H1 (cell line): ENCODE data around the gene RBMX. TPM values are rescaled to one million over a fixed set of nuclear protein-coding genes. Genes with fewer than 3 reads are reported as not detected.

Source experiments
- CEBPB ChIP-seq: IDR thresholded peaks from 2 replicates; pipeline ENCODE4 v1.6.1; 2012; ENCODE audit warnings: low read depth, low read length
- CREB1 ChIP-seq: IDR thresholded peaks from 2 replicates; pipeline ENCODE4 v1.6.1; 2012; ENCODE audit warnings: inconsistent platforms
- E2F6 ChIP-seq: IDR thresholded peaks from 2 replicates; pipeline ENCODE4 v1.6.1; 2012; ENCODE audit warnings: inconsistent platforms
- GABPA ChIP-seq: IDR thresholded peaks from 2 replicates; pipeline ENCODE4 v1.6.1; 2011; ENCODE audit warnings: mild to moderate bottlenecking, low read length, moderate library complexity, borderline replicate concordance; ENCODE audit not compliant: insufficient read depth
- KDM5A ChIP-seq: fragments of 200-600 bp; IDR thresholded peaks from 2 replicates; pipeline ENCODE4 v1.7.1; 2012; ENCODE audit warnings: mild to moderate bottlenecking, low read length, inconsistent platforms, mixed read lengths
- NRF1 ChIP-seq: IDR thresholded peaks from 2 replicates; pipeline ENCODE4 v1.6.1; 2011; ENCODE audit warnings: mild to moderate bottlenecking, low read depth, low read length, improper control_type of control experiment
- POLR2AphosphoS5 ChIP-seq: IDR thresholded peaks from 2 replicates; pipeline ENCODE4 v1.6.1; 2011; ENCODE audit warnings: low read depth, low read length
- SP4 ChIP-seq: IDR thresholded peaks from 2 replicates; pipeline ENCODE4 v1.6.1; 2012; ENCODE audit warnings: low read length, inconsistent platforms
- SRF ChIP-seq: IDR thresholded peaks from 2 replicates; pipeline ENCODE4 v1.6.1; 2011; ENCODE audit warnings: mild to moderate bottlenecking, low read depth, low read length, moderate library complexity
- USF2 ChIP-seq: IDR thresholded peaks from 2 replicates; pipeline ENCODE4 v1.6.1; 2011; ENCODE audit warnings: low read length, improper control_type of control experiment
- polyA plus RNA-seq, 7 experiments: library from polyadenylated mRNA; depleted of rRNA in 3 of 7; stranded (reverse) in 5 of 7; unstranded in 2 of 7; fragments of >200 nt in 5 of 7; fragments of 200-250 nt in 2 of 7; gene quantifications; 1 replicate in 5 of 7; 2 replicates in 1 of 7; 4 replicates in 1 of 7; pipeline versions ENCODE4 v1.2.1 to v1.2.3, GENCODE V29; 2011 to 2013; ENCODE audit warnings: missing spikeins in 2 of 7, mixed read lengths in 2 of 7
- total RNA-seq: library from RNA; stranded (reverse); fragmentation: NEBNext Ultra II Directional; extraction: Animal tissue kit (Norgen Biotek cat#: 25700); gene quantifications from 2 replicates; pipeline ENCODE4 v1.2.1, GENCODE V29; 2021
- TF ChIP-seq, protein P1 (sequence below): fragments of 300-600 bp; sonication (generic); IDR thresholded peaks from 2 replicates; pipeline ENCODE4 v1.7.1; 2012; ENCODE audit warnings: low read length, moderate library complexity, mild to moderate bottlenecking, inconsistent platforms; ENCODE audit not compliant: insufficient replicate concordance

The RBMX gene
- total and polyA plus RNA-seq, 2 of the 8 experiments (the other 6 are each of a cell fraction or from before 2014, with no cell fraction given): 213 to 476 TPM

DNA sequence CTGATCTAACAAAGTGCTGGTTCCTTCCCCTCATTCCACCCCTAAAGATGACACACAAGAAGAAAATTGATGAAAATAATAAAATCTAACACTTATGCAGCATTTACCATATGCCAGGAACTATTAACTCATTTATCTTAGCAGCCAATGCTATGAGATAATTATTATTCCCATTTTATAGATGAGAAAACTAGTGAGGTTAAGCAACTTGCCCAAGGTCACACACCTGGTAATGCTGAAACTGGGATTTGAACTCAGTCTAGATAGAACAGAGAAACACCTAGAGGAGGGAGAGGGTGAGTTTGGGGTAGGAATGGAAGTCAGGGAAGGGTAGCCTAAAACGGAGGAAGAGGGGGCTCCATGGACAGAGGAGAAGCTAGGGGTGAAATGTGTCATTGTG lies 18.6 kb downstream of the RBMX start (continued):
- TF ChIP-seq, protein P1, sequence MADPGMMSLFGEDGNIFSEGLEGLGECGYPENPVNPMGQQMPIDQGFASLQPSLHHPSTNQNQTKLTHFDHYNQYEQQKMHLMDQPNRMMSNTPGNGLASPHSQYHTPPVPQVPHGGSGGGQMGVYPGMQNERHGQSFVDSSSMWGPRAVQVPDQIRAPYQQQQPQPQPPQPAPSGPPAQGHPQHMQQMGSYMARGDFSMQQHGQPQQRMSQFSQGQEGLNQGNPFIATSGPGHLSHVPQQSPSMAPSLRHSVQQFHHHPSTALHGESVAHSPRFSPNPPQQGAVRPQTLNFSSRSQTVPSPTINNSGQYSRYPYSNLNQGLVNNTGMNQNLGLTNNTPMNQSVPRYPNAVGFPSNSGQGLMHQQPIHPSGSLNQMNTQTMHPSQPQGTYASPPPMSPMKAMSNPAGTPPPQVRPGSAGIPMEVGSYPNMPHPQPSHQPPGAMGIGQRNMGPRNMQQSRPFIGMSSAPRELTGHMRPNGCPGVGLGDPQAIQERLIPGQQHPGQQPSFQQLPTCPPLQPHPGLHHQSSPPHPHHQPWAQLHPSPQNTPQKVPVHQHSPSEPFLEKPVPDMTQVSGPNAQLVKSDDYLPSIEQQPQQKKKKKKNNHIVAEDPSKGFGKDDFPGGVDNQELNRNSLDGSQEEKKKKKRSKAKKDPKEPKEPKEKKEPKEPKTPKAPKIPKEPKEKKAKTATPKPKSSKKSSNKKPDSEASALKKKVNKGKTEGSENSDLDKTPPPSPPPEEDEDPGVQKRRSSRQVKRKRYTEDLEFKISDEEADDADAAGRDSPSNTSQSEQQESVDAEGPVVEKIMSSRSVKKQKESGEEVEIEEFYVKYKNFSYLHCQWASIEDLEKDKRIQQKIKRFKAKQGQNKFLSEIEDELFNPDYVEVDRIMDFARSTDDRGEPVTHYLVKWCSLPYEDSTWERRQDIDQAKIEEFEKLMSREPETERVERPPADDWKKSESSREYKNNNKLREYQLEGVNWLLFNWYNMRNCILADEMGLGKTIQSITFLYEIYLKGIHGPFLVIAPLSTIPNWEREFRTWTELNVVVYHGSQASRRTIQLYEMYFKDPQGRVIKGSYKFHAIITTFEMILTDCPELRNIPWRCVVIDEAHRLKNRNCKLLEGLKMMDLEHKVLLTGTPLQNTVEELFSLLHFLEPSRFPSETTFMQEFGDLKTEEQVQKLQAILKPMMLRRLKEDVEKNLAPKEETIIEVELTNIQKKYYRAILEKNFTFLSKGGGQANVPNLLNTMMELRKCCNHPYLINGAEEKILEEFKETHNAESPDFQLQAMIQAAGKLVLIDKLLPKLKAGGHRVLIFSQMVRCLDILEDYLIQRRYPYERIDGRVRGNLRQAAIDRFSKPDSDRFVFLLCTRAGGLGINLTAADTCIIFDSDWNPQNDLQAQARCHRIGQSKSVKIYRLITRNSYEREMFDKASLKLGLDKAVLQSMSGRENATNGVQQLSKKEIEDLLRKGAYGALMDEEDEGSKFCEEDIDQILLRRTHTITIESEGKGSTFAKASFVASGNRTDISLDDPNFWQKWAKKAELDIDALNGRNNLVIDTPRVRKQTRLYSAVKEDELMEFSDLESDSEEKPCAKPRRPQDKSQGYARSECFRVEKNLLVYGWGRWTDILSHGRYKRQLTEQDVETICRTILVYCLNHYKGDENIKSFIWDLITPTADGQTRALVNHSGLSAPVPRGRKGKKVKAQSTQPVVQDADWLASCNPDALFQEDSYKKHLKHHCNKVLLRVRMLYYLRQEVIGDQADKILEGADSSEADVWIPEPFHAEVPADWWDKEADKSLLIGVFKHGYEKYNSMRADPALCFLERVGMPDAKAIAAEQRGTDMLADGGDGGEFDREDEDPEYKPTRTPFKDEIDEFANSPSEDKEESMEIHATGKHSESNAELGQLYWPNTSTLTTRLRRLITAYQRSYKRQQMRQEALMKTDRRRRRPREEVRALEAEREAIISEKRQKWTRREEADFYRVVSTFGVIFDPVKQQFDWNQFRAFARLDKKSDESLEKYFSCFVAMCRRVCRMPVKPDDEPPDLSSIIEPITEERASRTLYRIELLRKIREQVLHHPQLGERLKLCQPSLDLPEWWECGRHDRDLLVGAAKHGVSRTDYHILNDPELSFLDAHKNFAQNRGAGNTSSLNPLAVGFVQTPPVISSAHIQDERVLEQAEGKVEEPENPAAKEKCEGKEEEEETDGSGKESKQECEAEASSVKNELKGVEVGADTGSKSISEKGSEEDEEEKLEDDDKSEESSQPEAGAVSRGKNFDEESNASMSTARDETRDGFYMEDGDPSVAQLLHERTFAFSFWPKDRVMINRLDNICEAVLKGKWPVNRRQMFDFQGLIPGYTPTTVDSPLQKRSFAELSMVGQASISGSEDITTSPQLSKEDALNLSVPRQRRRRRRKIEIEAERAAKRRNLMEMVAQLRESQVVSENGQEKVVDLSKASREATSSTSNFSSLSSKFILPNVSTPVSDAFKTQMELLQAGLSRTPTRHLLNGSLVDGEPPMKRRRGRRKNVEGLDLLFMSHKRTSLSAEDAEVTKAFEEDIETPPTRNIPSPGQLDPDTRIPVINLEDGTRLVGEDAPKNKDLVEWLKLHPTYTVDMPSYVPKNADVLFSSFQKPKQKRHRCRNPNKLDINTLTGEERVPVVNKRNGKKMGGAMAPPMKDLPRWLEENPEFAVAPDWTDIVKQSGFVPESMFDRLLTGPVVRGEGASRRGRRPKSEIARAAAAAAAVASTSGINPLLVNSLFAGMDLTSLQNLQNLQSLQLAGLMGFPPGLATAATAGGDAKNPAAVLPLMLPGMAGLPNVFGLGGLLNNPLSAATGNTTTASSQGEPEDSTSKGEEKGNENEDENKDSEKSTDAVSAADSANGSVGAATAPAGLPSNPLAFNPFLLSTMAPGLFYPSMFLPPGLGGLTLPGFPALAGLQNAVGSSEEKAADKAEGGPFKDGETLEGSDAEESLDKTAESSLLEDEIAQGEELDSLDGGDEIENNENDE: no peak
- no peak for TF ChIP-seq CEBPB
- TF ChIP-seq CREB1: no peak
- no peak for TF ChIP-seq POLR2AphosphoS5
- no peak for TF ChIP-seq SRF
- no peak for TF ChIP-seq GABPA
- no peak for TF ChIP-seq SP4
- no peak for TF ChIP-seq USF2
- no peak for TF ChIP-seq KDM5A
- TF ChIP-seq NRF1: no peak
- no peak for TF ChIP-seq E2F6
